GM21825 (cell line): Measurements from ENCODE around the gene AXDND1.
A peak's percentile ranks its signal among the peaks of the same experiment; 100 is the strongest.

Source experiments
- ATAC-seq: cut with Tn5 transposase; IDR thresholded peaks from one replicate; pipeline ENCODE4 v1.9.1; 2021; ENCODE audit warnings: mild to moderate bottlenecking, moderate library complexity; ENCODE audit not compliant: unreplicated experiment

Gene AXDND1, protein sequence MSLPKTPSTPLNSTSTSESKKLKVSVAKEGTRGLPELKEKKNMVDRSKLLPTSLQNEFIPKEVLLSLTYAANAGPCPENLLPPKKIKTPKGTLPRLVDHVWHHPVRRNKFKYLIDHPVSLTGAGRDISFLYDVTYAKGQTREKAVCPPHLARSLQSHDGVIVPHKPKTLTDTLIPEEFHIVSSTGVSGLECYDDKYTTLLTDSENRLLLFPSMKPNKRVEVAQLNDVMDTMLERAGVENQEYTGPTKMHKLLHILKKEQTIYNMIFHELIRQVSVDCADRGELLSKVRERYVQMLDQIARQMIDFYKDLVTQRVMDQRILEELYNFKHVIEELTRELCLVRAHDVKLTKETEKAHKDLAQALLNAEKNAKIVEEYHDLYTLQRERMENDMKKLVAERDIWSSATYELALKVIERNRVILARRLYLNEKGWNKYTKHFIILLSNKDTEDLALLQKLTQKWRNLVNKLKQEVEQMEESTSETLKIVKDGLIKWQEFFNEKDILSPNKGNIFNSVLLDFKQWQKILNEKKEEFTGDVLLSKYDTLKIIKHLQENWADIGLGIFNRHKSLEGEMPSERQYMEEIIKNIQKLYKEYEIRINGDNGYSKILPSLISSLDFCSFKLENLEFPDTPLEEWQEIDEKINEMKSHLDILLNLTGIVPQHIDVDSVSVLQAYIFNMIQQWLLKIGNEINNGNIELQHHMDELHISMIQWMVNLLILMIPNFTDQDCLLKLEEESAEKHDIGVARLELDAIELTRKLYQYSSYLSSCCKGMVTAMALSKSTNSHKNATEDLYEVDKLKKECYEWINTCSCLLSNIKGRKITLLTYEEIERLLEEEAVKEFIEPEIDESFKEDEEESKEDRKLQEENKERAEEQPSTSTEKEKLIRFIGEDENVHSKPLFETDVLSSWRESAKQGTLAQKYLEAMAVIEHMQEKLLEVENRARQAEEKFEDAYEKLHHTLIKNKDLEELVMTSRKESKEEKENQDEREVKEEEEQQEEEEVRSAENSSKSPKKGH

GRCh38 chr1:179365342-179366092, at the start of gene AXDND1:
AXDND1 (plus strand) TSS chr1:179365971; CDS start chr1:179366510, 539 bp downstream.
- peak; percentile 96 for ATAC-seq

DNA sequence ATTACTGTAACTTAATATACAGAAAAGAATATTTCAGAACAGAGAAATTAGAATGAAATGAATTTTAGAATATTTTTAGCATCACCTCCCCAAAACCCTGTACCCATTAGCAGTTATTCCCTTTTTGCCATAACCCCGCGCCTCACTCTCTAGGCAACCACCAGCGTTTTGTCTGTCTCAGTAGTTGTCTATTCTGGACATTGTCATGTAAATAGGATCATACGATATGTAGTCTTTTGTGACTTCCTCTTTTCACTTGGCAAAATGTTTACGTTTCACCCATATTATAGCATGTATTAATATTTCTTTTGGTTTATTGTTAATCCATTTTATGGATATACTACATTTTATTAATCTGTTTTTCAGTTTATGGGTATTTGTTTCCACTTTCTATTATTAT, 47.3 kb upstream of the AXDND1 start:
- ATAC-seq, result no peak

- no peak for ATAC-seq
These were observed 44.1 kb upstream of the AXDND1 start for GRCh38 chr1:179321533-179322216.

GRCh38 chr1:179322557-179322956, 43.2 kb upstream of the AXDND1 start:
- no peak for ATAC-seq

DNA sequence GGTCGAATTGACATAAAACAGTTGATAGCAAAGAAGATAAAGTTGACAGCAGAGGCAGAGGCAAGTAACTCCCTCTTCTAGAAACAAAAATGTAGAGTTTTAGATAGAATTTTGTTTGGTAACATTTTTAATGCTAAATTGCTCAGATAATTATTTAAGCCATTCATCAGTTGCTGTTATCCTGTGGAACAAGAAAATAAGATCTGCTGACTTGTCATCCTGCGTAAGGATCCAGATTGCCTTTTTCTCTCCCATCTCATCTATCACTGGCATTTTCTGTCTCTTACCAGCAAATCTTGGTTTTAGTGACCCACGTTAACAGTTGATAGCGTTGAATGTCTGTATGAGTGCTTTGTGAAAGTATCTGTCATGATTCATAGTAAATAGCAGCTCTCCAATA, 42.3 kb upstream of the AXDND1 start:
- no peak for ATAC-seq

- no peak for ATAC-seq
These were observed 39.9 kb upstream of the AXDND1 start for GRCh38 chr1:179325836-179326235.

- ATAC-seq, result no peak
These were observed 39.0 kb upstream of the AXDND1 start for GRCh38 chr1:179326746-179327145.

DNA sequence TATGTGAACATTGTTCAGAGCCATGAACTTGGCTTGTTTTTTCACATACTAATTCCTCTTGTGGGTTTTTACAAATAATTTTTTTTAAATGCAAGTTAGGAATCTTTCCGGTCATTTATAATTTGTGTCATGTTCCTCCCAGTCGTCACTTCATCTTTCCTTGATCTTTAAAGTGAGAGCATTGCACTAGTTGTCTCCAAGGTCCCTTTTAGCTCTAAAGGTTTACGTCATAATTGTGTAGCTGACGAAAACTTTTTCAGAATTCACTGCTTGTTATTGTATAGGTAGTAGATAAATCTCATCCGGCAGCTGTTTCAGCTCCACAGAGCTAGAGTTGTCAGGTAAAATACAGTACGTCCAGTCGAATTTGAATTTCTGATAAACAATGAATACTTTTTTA, 38.6 kb upstream of the AXDND1 start:
- ATAC-seq, result no peak

DNA sequence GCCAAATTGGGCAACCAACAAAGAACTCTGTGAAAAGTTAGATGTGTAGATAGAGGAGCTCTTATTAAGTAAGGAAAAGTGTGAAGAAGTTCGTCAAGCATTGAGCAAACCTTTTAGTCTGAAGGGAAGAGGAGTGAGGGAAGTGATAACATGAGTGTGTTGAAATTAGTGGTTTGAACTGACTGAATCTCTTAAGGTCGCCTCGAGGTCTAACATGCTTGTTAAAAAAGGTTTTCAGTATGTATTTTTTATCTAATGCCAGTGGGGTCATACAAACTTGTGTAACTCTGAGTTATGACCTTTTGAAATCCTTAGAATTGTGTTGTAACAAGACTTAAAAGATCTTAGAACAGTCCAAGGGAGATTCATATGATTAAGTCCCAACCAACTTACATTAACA, 38.1 kb upstream of the AXDND1 start:
- no peak for ATAC-seq

GRCh38 chr1:179329862-179330261, 35.9 kb upstream of the AXDND1 start:
- no peak for ATAC-seq

- ATAC-seq, result no peak
These were observed 31.3 kb upstream of the AXDND1 start for GRCh38 chr1:179334440-179334839.

DNA sequence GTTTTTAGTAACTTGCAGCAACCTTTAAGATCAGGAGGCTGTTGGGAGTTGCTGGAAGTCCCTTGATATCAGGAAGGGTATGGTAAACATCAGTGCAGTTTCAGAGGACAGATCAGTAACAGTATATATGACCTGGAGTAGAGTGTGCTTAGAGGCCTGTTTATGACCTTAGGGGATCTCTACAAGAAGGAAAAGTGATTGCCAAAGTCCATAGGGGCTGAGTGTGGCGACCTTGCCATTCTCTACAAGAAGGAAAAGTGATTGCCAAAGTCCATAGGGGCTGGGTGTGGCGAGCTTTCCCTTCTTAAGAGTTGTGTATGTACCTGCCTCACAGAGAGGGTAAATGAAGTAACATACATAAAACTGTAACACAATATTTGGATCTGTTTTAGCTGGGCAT, 28.5 kb upstream of the AXDND1 start:
- ATAC-seq, result no peak

GRCh38 chr1:179337942-179338560, 27.7 kb upstream of the AXDND1 start:
- ATAC-seq, result no peak

DNA sequence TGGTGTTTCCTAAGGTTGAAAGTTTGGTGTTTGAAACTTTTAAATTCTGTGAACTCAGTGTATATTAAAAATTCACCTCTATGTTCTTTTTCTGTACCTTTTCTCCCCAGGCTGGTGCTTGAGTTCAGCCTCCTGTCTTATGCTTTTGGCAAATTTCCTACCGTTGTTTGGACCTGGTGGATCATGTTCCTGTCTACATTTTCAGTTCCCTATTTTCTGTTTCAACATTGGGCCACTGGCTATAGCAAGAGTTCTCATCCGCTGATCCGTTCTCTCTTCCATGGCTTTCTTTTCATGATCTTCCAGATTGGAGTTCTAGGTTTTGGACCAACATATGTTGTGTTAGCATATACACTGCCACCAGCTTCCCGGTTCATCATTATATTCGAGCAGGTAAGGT, 24.9 kb upstream of the AXDND1 start:
- no peak for ATAC-seq

- no peak for ATAC-seq
These were observed 23.7 kb upstream of the AXDND1 start for GRCh38 chr1:179341943-179342547.

DNA sequence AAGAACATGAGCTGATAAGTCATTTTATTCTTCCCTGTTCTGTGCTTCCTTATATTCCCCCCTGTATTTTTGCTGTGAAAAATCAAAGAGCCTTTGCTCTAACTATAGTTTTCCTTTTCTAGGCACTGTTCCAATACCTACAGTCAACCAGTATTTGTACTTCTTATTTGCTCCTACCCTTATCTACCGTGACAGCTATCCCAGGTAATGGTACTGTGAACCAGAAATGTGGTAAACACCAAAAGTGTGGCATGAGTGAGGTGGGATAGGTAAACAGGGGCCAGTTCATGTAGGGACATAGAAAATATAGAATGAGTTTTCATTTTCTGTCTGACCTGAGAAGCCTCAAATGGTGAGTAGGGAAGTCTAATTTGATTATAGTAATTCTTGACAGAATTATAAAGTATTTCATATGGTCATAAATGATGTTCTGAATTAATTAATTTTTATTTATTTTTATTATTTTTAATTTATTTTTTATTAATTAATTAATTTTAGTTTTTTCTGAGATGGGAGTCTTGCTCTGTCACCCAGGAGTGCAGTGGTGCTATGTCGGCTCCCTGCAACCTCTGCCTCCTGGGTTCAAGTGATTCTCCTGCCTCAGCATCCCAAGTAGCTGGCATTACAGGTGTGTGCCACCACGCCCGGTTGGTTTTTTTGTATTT, 22.9 kb upstream of the AXDND1 start:
- no peak for ATAC-seq

GRCh38 chr1:179351281-179351680, 14.5 kb upstream of the AXDND1 start:
- no peak for ATAC-seq

DNA sequence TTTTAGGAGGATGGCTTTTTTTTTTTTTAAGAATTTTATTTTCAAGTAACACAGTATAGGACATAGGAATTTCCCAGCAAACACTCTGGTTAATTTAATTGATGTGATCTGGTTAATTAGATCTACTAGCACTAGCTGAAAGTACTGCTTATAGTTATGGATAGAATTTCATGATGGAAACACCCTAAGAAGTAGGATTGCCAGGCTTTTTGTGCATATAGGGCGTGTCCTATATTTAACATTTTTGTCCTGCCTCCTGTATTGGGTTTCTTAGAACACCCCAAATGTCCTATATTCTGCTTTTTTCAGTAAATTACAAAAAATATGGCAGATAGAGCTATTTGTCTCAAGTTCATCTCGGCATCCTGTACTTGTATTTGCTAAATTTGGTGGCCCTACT, 13.5 kb upstream of the AXDND1 start:
- no peak for ATAC-seq

- ATAC-seq, result no peak
These were observed 12.2 kb upstream of the AXDND1 start for GRCh38 chr1:179353546-179353945.
